Omental fat pad (tissue), 4 donors: ENCODE data around the gene PAF1. TPM values are rescaled to one million over a fixed set of nuclear protein-coding genes. Genes with fewer than 3 reads are reported as not detected.

ENCODE experiments used
- ATAC-seq: fragments of 150-250 bp; one replicate; pipeline ENCODE4 v1.9.1; 2016; ENCODE audit warnings: mild to moderate bottlenecking, moderate library complexity; ENCODE audit not compliant: low FRiP score
- DNase-seq: peaks from one replicate; pipeline ENCODE4 v3.0.0-alpha.2; 2019; ENCODE audit warnings: low spot score
- total RNA-seq, 4 donors: library from RNA; depleted of rRNA; stranded (reverse); fragments of >200 nt; gene quantifications; one replicate each; pipeline ENCODE4 v1.1.0, GENCODE V29; 2016
- TF ChIP-seq, protein P1 (sequence below), 3 donors: fragments of 450-650 bp; IDR thresholded peaks; one replicate each; pipeline ENCODE4 v1.5.1; 2016 to 2017; ENCODE audit warnings: antibody characterized with exemption in 3 of 3, mild to moderate bottlenecking in 3 of 3, moderate library complexity in 2 of 3

PAF1 gene
- total RNA-seq, 4 donors from 2014 or later: 29.2 to 60.3 (median 53.3) TPM

DNA sequence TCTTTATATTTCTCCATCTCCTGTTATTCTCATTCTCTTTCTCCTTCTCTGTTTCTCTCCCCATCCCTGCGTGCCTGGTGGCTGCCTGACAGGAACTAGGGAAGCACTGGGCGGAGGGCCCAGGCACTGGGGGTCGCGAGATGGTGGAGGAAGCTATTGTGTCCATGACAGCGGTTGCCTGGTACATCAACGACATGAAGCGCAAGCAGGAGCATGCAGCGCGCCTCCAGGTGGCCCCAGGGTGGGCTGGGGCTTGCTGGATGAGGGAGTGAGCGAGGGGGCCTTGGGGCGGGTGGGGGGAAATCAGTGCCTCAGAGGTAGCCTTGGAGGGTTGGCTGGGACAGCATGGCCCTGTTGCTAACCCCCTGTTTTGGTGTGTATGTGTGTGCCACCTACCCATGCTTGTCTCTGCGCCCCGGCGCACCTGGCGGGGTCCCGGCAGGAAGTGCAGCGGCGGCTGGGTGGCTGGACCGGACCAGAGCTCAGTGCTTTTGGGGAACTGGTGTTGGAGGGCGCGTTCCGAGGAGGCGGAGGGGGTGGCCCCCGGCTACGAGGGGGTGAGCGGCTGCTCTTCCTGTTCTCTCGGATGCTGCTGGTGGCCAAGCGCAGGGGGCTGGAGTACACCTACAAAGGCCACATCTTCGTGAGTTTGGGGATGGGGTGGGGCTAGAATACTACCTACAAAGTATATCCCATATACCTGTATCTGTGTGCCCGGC, 26.7 kb upstream of the PAF1 start:
- TF ChIP-seq, protein P1, sequence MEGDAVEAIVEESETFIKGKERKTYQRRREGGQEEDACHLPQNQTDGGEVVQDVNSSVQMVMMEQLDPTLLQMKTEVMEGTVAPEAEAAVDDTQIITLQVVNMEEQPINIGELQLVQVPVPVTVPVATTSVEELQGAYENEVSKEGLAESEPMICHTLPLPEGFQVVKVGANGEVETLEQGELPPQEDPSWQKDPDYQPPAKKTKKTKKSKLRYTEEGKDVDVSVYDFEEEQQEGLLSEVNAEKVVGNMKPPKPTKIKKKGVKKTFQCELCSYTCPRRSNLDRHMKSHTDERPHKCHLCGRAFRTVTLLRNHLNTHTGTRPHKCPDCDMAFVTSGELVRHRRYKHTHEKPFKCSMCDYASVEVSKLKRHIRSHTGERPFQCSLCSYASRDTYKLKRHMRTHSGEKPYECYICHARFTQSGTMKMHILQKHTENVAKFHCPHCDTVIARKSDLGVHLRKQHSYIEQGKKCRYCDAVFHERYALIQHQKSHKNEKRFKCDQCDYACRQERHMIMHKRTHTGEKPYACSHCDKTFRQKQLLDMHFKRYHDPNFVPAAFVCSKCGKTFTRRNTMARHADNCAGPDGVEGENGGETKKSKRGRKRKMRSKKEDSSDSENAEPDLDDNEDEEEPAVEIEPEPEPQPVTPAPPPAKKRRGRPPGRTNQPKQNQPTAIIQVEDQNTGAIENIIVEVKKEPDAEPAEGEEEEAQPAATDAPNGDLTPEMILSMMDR (IDR thresholded peaks at IDR 0.05): no peak
- ATAC-seq: no peak
- no peak for DNase-seq

DNA sequence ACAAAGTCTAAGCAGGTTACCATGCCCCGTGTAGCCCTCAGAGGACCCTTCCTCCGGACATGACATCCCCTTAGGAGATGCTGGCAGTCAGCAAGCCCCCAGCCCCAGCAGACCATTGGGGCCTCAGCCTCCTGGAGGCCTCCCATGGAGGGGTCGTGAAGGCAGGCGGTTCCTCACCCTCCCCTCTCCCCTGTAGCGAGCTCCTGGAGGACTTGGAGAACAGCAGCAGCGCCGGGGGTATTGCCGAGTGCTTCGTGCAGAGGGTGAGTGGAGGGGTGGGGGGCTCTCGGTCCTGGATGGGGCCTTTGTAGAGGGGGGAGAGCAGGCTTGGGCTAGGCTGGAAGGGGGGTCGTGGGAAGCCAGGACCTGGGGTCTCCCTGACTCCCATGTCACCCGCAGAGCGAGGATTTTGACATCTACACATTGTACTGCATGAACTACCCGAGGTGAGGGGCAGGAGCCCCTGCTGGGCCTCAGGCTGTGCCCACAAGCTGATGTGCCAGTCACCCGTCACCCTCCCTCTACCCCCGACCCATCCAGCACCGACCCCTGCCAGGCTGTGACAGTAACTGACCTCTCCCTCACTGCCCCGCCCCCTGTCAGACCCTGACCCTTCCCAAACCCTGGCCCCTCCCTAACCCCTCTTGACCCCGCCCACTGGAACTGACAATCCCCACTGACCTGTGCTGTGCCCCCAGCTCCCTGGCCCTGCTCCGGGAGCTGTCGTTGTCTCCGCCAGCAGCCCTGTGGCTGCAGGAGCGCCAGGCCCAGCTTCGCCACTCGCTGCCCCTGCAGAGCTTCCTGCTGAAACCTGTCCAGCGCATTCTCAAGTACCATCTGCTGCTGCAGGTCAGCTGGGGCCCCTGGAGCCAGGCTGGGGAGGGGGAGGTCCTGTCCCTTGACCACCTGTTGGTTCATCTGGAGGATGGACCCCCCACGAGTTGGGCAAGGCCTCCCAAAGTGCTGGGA, 25.5 kb upstream of the PAF1 start:
- no peak for ATAC-seq
- TF ChIP-seq, protein P1 (IDR thresholded peaks at IDR 0.05): no peak
- DNase-seq: no peak

DNA sequence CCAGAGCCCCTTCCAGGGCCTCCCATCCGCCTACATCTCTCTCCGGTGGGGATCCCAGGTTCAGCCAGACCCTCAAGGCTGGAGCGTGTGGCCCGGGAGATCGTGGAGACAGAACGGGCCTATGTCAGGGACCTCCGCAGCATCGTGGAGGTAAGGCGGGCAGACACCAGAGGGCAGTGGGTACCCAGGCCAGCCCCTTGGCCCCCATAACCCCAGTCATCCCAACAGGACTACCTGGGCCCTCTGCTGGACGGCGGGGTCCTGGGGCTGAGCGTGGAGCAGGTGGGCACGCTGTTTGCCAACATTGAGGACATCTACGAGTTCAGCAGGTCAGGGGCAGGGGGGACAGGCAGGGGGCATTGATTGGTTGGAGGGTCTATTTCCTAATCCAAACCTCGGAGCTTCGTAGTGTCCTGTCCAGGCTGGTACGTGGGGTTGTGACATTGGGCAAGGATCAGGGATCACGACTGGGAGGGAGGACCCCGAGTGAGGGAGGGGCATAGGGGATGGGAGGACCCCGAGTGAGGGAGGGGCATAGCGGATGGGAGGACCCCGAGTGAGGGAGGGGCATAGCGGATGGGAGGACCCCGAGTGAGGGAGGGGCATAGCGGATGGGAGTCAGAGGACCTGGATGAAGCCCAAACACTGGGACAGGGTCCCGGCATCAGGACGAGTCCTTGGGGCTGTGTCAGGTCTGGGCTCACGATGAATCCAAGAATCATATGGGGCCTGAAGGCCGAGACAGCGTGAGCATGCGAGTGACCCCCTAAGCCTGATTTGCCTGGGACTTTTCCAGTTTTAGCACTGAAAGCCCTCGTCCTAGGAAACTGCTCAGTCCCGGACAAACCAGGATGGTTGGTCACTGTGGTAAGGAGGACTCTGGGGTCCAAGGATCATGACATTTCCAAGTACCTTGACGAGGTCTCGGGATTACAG, 24.5 kb upstream of the PAF1 start:
- TF ChIP-seq, protein P1 (IDR thresholded peaks at IDR 0.05): no peak
- DNase-seq: no peak
- ATAC-seq: no peak

DNA sequence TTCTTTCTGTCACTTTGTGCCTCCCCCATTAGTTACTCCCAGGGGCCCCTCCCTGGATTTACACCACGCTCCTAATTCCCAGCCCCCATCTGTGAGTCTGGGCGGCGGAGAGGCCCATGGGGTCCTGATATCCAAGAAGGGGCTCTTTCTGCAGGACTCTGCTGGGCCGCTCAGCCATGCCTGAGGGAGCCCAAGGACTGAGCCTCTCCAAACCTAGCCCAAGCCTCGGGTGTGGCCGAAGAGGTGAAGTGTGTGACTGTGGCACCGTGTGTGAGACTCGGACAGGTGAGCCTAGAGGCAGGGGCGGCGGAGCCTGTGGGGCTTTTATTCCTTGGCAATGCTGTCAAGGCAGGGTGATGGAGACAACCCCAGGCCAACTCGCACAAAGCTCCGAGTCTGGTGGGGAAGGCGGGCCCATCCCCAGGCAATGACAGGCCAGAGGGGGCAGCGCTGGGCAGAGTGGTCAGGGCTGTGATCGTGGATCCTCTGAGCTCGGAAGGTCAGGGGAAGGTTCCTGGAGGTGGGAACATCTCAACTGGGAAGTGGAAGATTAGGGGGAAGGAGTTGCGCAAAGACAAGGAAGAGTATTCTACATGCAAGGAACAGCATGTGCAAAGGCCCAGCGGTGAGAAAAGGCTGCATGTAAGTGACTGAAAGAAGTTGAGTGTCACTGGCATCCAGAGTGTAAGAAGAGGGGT, 23.2 kb upstream of the PAF1 start:
- ATAC-seq (no peak), DNase-seq (no peak)
- TF ChIP-seq, protein P1 (IDR thresholded peaks at IDR 0.05): no peak

- no peak for ATAC-seq
- DNase-seq: no peak
These were observed 22.5 kb upstream of the PAF1 start for GRCh38 chr19:39413272-39413910.

More at GRCh38 chr19:39413272-39413910, 22.5 kb upstream of the PAF1 start:
- TF ChIP-seq, protein P1 (IDR thresholded peaks at IDR 0.05): no peak
